Activated T-cell treated with anti-CD3 and anti-CD28 coated beads, Interleukin-2, amount 50 U/mL, for 24 hours (primary cell): ENCODE results near the gene CLBA1.
A peak's percentile ranks its signal among the peaks of the same experiment; 100 is the strongest.
"Not testable (repeated sequence)": the region's sequence is repeated elsewhere in the genome, so short reads cannot be mapped to it uniquely, and the experiment has no call there.

ENCODE experiments used
- DNase-seq: peaks from one replicate; pipeline ENCODE4 v3.0.0-alpha.2; 2020
- H3K27ac Mint-ChIP-seq: 2 replicates; pipeline ENCODE4 v1.8.0; 2020; ENCODE audit warnings: mild to moderate bottlenecking, mixed read lengths
- H3K27me3 Mint-ChIP-seq: 2 replicates; pipeline ENCODE4 v1.8.0; 2020; ENCODE audit warnings: mixed read lengths
- H3K36me3 Mint-ChIP-seq: 2 replicates; pipeline ENCODE4 v1.8.0; 2020; ENCODE audit warnings: low read depth, mixed read lengths
- H3K4me1 Mint-ChIP-seq: 2 replicates; pipeline ENCODE4 v1.8.0; 2020; ENCODE audit warnings: low read depth, mixed read lengths
- H3K4me3 Mint-ChIP-seq: 2 replicates; pipeline ENCODE4 v1.8.0; 2020; ENCODE audit warnings: mild to moderate bottlenecking, moderate library complexity, mixed read lengths
- H3K9me3 Mint-ChIP-seq: 2 replicates; pipeline ENCODE4 v1.8.0; 2020; ENCODE audit warnings: mixed read lengths

CLBA1 gene

DNA sequence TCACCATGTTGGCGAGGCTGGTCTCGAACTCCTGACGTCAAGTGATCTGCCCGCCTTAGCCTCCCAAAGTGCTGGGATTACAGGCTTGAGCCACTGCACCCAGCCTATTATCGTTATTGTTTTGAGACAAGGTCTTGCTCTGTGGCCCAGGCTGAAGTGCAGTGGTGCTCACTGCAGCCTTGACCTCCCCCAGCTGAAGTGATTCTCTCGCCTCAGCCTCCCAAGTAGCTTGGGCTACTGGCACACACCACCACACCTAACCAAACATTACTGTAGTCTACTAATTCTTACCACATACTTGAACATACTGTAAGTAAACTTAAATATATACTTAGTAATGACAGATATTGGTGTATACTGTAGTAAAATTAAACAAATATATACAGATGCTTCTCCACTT, 39.8 kb downstream of the CLBA1 start:
- DNase-seq = no peak
- peaks cover 51% of the 10 kb centered on the region for H3K4me1 Mint-ChIP-seq
- H3K4me3 Mint-ChIP-seq = peak overlapping the region; percentile 34
- H3K36me3 Mint-ChIP-seq = peaks cover 10% of the 10 kb centered on the region
- peaks cover 2% of the 10 kb centered on the region for H3K27me3 Mint-ChIP-seq
- peak overlapping the region; percentile 91 for H3K27ac Mint-ChIP-seq
- no peaks in the 10 kb centered on the region for H3K9me3 Mint-ChIP-seq

DNA sequence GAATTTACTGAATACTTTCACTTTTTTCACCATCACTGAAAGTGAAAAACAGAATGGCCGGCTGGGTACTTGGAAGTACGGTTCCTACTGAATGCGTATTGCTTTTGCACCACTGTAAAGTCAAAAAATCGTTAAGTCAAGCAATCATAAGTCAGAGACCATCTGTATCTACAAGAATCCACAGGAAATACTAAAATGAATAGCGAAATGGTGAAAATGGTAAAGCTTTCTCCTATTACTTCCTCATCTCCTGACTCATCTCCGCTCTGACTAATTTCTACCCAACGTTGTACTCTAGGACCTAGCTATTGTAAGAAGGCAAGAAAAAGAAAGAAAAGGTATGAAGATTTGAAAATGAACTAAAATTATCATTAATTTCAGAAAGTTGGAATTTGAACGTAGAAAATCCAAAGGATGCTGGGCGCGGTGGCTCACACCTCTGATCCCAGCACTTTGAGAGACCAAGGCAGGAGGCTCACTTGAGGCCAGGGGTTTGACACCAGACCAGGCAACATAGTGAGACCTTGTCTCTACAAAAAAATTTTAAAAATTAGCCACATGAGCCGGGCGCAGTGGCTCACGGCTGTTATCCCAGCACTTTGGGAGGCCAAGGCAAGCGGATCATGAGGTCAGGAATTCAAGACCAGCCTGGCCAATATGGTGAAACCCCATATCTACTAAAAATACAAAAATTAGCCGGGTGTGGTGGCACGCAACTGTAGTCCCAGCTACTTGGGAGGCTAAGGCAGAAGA, 40.6 kb downstream of the CLBA1 start:
- H3K36me3 Mint-ChIP-seq = peaks cover 10% of the 10 kb centered on the region
- H3K27ac Mint-ChIP-seq = peak overlapping the region; percentile 91
- peaks cover 2% of the 10 kb centered on the region for H3K27me3 Mint-ChIP-seq
- peaks cover 51% of the 10 kb centered on the region for H3K4me1 Mint-ChIP-seq
- DNase-seq = no peak
- peak overlapping the region; percentile 11 for H3K4me3 Mint-ChIP-seq
- H3K9me3 Mint-ChIP-seq = no peaks in the 10 kb centered on the region

GRCh38 chr14:105026802-105027563, 41.4 kb downstream of the CLBA1 start:
- Mint-ChIP-seq H3K4me3 (no peak overlapping the region), H3K27ac (peak overlapping the region; percentile 37), H3K4me1 (peaks cover 45% of the 10 kb centered on the region), H3K27me3 (peaks cover 2% of the 10 kb centered on the region), H3K36me3 (peaks cover 3% of the 10 kb centered on the region), H3K9me3 (no peaks in the 10 kb centered on the region)
- DNase-seq = no peak

- not testable (repeated sequence) for H3K36me3 Mint-ChIP-seq, H3K4me3 Mint-ChIP-seq, H3K27ac Mint-ChIP-seq, H3K27me3 Mint-ChIP-seq, H3K9me3 Mint-ChIP-seq, DNase-seq
- H3K4me1 Mint-ChIP-seq = peaks cover 40% of the 10 kb centered on the region
These were observed 42.1 kb downstream of the CLBA1 start for GRCh38 chr14:105027718-105028117.

DNA sequence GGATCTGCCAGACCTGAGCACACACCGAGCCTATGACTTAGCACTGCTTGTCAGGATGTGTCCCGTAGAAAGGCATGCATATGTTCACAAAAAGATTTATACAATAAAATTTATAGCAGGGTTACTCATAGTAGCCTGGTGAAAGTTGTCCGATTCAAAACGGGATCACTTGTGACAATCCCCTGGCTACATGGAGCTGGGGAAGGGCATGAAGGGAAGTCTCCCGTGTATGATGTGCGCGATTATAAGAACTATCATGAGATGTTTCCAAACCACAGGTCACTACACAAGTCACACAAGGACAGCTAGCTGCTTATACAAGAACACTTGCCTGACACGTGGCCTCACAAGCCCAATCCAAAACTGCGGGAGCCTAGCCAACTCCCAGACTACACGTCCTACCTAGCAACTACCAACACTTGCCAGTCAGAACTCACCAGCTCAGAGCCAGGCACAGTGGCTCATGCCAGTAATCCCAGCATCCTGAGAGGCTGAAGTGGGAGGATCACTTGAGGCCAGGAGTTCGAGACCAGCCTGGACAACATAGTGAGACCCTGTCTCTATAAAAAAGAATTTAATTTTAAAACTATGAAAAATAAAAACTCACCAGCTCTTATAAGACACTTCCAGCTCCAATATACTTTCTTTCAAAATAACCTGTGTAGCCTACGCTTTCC, 42.8 kb downstream of the CLBA1 start:
- no peak overlapping the region for H3K27ac Mint-ChIP-seq
- no peak for DNase-seq

DNA sequence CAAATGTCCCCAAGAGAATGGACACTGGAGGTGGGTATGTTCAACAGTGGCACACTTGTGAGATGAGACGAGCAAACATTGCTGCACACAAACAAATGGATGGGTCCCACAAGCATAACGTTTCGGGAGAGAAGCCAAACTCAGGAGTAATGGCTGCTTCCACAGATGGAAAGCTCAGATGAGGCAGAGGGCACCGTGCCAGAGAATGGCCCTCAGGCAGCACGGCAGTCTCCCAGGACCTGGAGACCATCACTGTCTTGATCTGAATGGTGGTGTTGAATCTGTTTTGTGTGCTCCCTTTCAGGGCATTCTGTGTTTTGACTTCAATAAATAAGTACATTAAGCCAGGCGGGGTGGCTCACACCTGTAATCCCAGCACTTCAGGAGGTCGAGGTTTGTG, 43.8 kb downstream of the CLBA1 start:
- H3K27me3 Mint-ChIP-seq = peaks cover 15% of the 10 kb centered on the region
- H3K4me1 Mint-ChIP-seq = peaks cover 30% of the 10 kb centered on the region
- DNase-seq = no peak
- H3K9me3 Mint-ChIP-seq = no peaks in the 10 kb centered on the region
- H3K36me3 Mint-ChIP-seq = no peaks in the 10 kb centered on the region
- no peak overlapping the region for H3K27ac Mint-ChIP-seq
- no peak overlapping the region for H3K4me3 Mint-ChIP-seq

More for the DNA sequence above, 42.8 kb downstream of the CLBA1 start:
- Mint-ChIP-seq H3K4me1 (peaks cover 36% of the 10 kb centered on the region), H3K4me3 (no peak overlapping the region), H3K36me3 (peaks cover 2% of the 10 kb centered on the region), H3K27me3 (peaks cover 7% of the 10 kb centered on the region), H3K9me3 (no peaks in the 10 kb centered on the region)

GRCh38 chr14:105030194-105030593, 44.6 kb downstream of the CLBA1 start:
- Mint-ChIP-seq H3K4me1 (peaks cover 24% of the 10 kb centered on the region), H3K27me3 (peaks cover 15% of the 10 kb centered on the region), H3K9me3 (no peaks in the 10 kb centered on the region), H3K27ac (no peak overlapping the region), H3K4me3 (no peak overlapping the region), H3K36me3 (no peaks in the 10 kb centered on the region)
- DNase-seq = no peak

DNA sequence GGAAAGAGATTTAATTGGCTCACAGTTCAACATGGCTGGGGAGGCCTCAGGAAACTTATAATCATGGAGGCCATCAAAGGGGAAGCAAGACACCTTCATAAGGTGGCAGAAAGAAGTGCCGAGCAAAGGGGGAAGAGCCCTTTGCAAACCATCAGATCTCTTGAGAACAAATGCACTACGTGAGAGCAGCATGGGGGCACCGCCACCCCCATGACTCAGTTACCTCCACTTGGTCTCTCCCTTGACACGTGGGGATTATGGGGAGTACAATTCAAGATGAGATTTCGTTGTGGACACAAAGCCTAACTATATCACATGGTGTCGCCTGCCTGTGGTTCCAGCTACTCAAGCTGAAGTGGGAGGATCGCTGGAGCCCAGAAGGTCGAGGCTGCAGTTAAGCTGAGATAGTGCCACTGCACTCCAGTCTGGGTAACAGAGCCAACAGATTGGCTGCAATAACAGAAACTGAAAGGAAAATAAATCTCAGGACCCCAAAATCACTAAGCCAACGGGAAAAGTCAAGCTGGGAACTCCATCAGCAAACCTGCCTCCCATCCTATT, 45.3 kb downstream of the CLBA1 start:
- Mint-ChIP-seq H3K4me3 (no peak overlapping the region), H3K27ac (no peak overlapping the region), H3K9me3 (no peaks in the 10 kb centered on the region)

DNA sequence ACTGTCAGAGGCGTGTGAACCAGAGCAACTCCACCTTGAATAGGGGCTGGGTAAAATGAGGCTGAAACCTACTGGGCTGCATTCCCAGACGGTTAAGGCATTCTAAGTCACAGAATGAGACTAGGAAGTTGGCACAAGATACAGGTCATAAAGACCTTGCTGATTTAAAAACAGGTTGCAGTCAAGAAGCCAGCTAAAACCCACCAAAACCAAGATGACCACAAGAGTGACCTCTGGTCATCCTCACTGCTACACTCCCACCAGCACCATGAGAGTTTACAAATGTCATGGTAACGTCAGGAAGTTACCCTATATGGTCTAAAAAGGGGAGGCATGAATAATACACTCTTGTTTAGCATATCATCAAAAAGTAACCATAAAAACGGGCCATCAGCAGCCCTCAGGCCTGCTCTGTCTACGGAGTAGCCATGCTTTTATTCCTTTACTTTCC, 46.9 kb downstream of the CLBA1 start:
- not testable (repeated sequence) for H3K9me3 Mint-ChIP-seq, H3K36me3 Mint-ChIP-seq, H3K4me1 Mint-ChIP-seq, DNase-seq, H3K27ac Mint-ChIP-seq, H3K4me3 Mint-ChIP-seq
- peaks cover 15% of the 10 kb centered on the region for H3K27me3 Mint-ChIP-seq

More for the DNA sequence above, 45.3 kb downstream of the CLBA1 start:
- no peak for DNase-seq
- Mint-ChIP-seq H3K27me3 (peaks cover 15% of the 10 kb centered on the region), H3K4me1 (peaks cover 17% of the 10 kb centered on the region), H3K36me3 (no peaks in the 10 kb centered on the region)

GRCh38 chr14:105033412-105033900, 47.9 kb downstream of the CLBA1 start:
- not testable (repeated sequence) for H3K36me3 Mint-ChIP-seq, DNase-seq, H3K27ac Mint-ChIP-seq, H3K4me3 Mint-ChIP-seq, H3K4me1 Mint-ChIP-seq, H3K9me3 Mint-ChIP-seq
- peaks cover 13% of the 10 kb centered on the region for H3K27me3 Mint-ChIP-seq

DNA sequence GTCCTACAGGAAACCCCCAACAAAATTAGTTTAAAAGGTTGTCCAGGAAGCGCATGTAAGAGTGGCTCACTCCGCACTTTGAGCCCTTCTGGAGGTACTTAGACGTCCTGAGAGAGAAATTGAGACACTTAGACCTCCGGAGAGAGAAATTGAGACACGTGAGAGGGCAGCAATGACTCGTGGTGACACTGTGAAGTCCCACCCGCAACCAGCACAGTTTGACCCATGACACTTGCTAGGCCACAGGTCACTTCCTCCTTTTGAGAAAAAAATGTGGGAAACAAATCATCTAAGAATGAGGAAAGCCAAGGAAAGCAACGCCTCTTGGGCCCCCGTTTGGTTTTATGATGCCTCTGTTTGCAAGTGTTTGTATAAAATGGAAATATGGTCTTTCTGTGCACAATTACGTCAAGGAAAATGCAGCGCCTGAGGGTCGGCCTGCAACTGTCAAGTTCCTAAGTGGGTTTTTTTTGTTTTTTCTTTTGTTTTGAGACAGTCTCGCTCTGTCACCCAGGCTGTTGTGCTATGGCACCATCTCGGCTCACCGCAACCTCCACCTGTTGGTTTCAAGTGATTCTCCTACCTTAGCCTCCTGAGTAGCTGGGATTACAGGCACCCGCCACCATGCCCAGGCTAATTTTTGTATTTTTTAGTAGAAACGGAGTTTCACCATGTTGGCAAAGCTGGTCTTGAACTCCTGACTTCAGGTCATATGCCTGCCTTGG, 48.9 kb downstream of the CLBA1 start:
- DNase-seq = no peak
- Mint-ChIP-seq H3K4me1 (peaks cover 6% of the 10 kb centered on the region), H3K27ac (no peak overlapping the region), H3K9me3 (no peaks in the 10 kb centered on the region), H3K27me3 (peaks cover 12% of the 10 kb centered on the region), H3K4me3 (no peak overlapping the region), H3K36me3 (no peaks in the 10 kb centered on the region)

DNA sequence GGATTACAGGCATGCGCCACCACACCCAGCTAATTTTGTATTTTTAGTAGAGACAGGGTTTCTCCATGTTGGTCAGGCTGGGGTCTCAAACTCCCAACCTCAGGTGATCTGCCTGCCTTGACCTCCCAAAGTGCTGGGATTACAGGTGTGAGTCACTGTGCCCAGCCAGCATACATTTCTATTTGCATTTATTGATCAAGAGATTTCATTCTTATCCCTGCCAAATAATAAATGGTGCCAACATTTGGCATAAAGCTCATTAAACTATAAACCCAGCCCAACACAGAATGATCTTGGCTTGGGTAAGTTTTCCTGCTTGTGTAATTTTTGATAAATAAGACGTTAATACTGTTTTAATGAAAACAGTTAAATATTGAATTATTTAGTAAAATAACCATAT, 50.0 kb downstream of the CLBA1 start:
- H3K4me3 Mint-ChIP-seq, H3K27ac Mint-ChIP-seq, DNase-seq, H3K9me3 Mint-ChIP-seq, H3K4me1 Mint-ChIP-seq, H3K36me3 Mint-ChIP-seq: not testable (repeated sequence)
- peaks cover 12% of the 10 kb centered on the region for H3K27me3 Mint-ChIP-seq

DNA sequence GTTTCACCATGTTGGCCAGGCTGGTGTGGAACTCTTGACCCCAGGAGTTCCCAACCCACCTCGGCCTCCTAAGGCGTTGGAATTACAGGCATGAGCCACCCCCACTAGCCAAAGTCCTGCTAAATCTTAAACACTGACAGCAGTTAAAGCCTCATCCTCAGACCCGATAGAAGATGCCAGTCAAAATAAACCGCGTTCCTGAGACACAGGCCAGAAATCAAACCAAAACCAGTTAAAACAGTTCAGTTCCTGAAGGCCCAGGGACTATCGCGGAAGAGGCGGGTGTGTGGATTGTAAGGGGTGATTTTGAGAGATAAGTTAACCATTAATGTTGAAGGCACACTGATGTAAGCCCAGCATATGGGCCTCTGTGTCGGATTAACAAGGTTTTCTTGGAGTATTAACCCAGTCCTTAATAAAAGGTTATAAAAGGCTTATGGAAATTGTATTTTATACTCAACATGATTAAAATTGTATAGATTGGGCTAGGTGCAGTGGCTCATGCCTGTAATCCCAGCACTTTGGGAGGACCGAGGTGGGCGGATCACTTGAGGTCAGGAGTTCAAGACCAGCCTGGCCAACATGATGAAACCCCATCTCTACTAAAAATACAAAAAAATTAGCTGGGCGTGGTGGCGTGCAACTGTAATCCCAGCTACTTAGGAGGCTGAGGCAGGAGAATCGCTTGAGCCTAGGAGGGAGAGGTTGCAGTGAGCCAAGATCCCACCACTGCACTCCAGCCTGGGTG, 54.0 kb downstream of the CLBA1 start:
- Mint-ChIP-seq H3K27me3 (peaks cover 6% of the 10 kb centered on the region), H3K4me1 (peaks cover 3% of the 10 kb centered on the region), H3K9me3 (no peaks in the 10 kb centered on the region), H3K4me3 (no peak overlapping the region), H3K27ac (no peak overlapping the region), H3K36me3 (no peaks in the 10 kb centered on the region)
- DNase-seq = no peak
